RKO (cell line): Measurements from ENCODE around the gene ESYT1.

Experiments
- DNase-seq: peaks from one replicate; pipeline ENCODE4 v3.0.0-alpha.2; 2016; ENCODE audit warnings: low spot score

The ESYT1 gene

GRCh38 chr12:56157201-56158028 is 29.3 kb downstream of the ESYT1 start:
- peak; percentile 94 for DNase-seq

- DNase-seq: peak; percentile 99
Observed at GRCh38 chr12:56158029-56158925, 30.2 kb downstream of the ESYT1 start, which contains the start of gene MYL6. TSS of gene MYL6 (plus strand) at chr12:56158359. CDS start at chr12:56158402, 43 bp downstream.

GRCh38 chr12:56158926-56159461 is 30.9 kb downstream of the ESYT1 start:
- DNase-seq: peak; percentile 86

- no peak for DNase-seq
Observed at GRCh38 chr12:56159482-56160192, 31.6 kb downstream of the ESYT1 start.

- DNase-seq: peak; percentile 80
Observed at GRCh38 chr12:56160193-56160763, 32.2 kb downstream of the ESYT1 start.

- no peak for DNase-seq
Observed at GRCh38 chr12:56160894-56161689, 33.0 kb downstream of the ESYT1 start.

- no peak for DNase-seq
Observed at GRCh38 chr12:56161690-56162351, 33.8 kb downstream of the ESYT1 start.

GRCh38 chr12:56162468-56163290 is 34.6 kb downstream of the ESYT1 start:
- DNase-seq: no peak

GRCh38 chr12:56163533-56164344 is 35.7 kb downstream of the ESYT1 start:
- no peak for DNase-seq

- no peak for DNase-seq
Observed at GRCh38 chr12:56164345-56164729, 36.3 kb downstream of the ESYT1 start.

- DNase-seq: no peak
Observed at GRCh38 chr12:56165369-56165768, 37.3 kb downstream of the ESYT1 start.

- no peak for DNase-seq
Observed at GRCh38 chr12:56169229-56169759, 41.2 kb downstream of the ESYT1 start.

GRCh38 chr12:56172839-56173238 is 44.8 kb downstream of the ESYT1 start:
- no peak for DNase-seq

- no peak for DNase-seq
Observed at GRCh38 chr12:56178347-56178746, 50.3 kb downstream of the ESYT1 start.

GRCh38 chr12:56186957-56187356 is 58.9 kb downstream of the ESYT1 start:
- DNase-seq: no peak

- DNase-seq: peak; percentile 40
Observed at GRCh38 chr12:56188131-56188777, 60.2 kb downstream of the ESYT1 start.

GRCh38 chr12:56188778-56189098 is 60.7 kb downstream of the ESYT1 start:
- DNase-seq: no peak
